GM21717 (cell line): Measurements from ENCODE around the gene SND1.

Source experiments
- ATAC-seq: cut with Tn5 transposase; IDR thresholded peaks from one replicate; pipeline ENCODE4 v1.9.1; 2021; ENCODE audit warnings: mild to moderate bottlenecking, moderate library complexity; ENCODE audit not compliant: unreplicated experiment

The SND1 gene

DNA sequence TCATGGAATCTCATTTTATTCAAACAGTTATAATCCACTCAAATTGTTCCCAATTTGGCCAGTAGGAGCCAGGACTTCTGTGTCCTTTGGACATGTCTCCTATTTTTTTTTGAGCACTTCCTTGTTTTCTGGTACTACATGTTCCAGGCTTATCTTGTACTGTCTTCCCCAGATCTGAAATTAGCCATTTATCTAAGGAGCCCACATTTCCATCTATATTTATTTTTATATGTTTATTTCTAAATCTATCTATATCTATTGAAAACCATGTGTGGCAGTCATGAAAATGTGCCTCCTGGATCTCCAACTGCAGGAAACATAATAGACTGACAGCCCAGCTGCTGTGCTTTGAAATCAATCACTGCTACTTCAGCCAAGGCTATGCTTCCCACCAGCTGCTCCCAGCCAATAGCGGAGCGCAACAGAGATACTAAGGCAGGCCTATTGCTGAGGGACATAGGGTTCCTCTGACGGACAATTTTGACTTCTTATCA, 232.1 kb downstream of the SND1 start:
- ATAC-seq, result no peak

DNA sequence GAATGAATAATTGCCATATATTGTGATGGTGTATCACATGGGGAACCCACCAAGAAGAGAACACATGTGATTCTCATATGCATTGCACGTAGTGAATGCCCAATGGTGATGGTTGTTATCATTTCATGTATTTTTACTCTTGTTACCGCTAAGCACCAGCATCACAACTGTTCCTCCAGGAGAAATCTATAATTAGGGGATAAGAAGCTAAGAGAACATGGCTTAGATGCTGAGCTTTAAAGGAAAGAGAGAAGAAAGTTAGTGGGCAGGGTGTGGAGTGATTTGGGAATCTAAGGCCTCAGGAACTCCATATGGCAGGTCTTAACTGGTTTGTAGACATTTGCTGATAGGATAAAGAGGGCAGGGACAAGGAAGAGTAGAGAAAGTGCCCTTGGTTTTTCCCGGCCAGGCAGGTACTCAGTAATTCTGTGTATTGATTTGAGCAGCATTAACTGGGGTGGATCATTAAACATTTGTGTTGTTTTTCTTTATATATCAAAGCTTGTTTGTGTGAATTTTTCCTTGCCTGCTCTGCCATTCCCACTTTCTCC, 233.3 kb downstream of the SND1 start:
- no peak for ATAC-seq

DNA sequence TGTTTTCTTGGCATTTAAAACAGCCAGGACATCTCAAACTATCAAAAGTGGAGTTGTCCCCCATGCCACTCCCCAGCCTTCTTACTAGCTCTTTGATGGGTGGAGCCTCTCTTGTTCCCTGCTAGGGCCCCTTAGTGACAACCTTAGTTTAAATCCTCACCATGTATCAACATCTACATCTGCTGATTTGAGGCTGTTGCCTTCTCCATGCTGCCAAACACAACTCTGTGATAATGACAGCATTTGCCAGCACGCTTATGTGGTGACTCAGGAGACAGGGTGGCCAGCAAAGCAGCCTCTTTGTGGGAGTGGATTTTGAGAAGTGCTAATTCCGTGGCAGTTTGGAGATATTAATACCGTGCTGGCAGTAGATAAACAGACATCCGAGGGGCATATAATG, 233.8 kb downstream of the SND1 start:
- ATAC-seq, result no peak

DNA sequence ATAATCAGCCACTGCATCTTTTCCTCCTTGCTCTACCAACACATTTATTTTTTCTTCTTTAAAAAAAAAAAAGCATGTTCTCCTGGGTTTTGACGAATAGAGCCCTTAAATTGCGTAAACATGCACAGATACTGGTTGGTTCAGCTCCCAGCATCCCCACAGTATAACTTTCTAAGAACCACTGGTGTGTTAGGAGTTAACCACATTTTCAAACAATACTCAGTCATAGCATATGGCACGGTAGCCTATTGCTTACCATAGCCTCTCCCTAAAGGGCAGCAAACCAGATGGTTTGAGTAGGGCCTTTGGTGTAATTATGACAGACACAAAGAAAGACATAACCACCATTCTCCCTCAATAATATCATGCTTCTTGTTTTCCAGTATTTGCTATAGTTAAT, 234.3 kb downstream of the SND1 start:
- ATAC-seq, result no peak

DNA sequence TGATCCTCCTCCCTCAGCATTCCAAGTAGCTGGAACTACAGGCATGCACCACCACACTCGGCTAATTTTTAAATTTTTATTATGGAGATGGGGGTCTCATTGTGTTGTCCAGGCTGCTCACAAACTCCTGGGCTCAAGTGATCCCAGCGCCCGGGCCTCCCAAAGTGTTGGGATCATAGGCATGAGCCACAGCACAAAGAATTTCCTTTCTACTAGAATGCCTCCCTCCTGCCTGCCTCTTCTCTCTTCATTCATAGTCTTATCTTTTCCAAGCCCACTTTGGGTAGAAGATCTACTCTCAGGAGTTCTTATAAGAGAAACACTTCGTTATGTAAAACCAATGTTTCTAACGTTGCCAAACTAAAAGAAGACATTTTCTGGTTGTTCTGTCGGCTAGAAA, 235.1 kb downstream of the SND1 start:
- ATAC-seq, result no peak

DNA sequence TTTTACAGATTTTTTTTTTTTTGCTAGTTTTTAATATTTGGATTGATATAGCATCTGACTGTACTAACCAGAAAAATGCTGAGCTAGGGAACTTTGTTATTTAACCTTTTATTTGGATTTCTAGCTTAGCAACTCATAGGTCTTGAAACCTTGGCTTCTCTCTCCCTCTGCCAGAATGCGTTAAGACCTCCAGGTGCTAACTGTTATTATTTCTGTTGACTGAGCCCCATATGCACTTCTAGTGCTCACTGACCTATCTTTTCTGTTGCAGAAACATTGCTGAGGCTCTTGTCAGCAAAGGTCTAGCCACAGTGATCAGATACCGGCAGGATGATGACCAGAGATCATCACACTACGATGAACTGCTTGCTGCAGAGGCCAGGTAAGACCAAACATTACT, 235.6 kb downstream of the SND1 start:
- no peak for ATAC-seq

DNA sequence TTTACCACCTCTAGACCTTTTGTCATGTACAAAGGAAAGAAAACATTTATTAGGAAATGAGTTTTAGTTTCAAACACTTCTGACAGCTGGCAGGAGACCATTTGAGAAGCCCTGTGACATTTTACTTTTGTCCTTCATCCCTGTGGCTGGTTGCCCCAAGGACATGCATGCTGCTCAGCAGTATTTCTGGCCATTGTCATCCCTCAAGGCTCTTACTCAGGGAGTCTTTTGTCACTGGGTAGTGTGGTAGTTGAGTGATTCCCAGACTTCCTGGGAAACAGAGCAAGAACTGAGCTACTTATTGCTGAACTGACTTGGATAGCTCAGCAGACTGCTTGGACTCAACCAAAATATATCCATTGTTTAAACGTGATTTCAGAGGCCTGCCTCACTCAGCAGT, 236.4 kb downstream of the SND1 start:
- no peak for ATAC-seq

DNA sequence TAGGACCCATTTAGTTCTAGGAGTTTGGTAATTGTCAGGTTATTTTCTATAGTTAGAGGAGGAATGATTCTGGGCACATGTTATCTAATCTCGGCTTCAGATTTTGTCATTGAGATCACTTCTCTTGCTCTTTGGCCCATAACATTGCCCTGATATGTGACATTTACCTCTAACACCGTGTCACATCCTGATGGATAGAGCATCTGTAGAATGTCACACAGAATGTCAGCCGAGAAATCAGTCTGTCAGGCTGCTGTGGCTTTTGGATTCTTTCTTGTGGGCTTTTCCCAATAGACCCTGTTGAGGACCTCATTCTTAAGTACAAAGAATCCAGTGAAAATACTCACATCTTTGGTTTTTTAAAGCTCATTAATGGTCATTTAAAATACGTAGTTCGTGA, 236.8 kb downstream of the SND1 start:
- no peak for ATAC-seq

DNA sequence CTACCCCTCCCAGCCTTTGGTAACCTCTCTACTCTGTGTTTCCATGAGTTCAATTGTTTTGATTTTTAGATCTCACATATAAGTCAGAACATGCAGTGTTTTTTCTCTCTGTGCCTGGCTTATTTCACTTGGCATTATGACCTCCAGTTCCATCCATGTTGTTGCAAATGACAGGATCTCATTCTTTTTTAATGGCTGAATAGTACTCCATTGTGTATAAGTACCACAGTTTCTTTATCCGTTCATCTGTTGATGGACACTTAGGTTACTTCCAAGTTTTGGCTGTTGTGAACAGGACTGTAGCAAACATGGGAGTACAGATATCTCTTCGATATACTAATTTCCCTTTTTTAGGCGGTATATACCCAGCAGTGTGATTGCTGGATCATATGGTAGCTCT, 237.7 kb downstream of the SND1 start:
- ATAC-seq, result no peak

DNA sequence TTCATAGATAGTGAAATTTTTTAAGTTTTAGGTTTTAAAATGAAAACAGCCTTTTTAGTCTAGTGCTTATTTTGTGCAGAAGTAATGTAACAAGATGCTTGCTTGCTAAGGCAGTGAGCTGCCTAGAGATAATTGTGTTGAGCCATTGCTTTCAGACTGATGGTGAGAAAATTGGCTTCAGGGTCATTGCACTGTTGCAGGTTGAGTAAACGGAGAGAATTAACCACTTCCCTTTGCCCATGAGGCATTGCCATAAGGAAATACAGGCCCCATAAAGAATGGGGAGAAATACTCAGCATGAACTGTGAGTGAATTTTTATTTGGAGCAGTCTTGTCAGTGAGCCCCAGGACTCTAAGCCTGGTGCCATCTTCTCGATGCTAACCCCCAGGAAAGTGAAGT, 238.7 kb downstream of the SND1 start:
- no peak for ATAC-seq

DNA sequence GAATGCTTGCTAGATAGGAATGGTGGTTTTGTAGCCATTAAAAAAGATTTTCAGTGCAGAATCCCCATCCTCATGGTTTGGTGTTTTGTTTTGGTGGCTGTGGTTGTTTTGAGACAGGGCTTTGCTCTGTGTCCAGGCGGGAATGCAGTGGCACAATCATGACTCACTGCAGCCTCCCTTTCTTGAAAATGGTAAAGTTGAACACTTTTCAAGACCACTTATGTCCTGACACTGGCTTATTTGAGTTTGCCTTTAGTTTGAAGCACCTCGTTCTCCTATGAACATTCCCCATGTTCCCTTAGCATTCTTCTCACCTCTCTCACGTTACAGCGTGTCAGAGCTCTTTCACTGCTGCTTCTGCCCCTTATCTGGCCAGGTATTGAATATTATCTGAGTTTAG, 239.2 kb downstream of the SND1 start:
- ATAC-seq, result no peak

DNA sequence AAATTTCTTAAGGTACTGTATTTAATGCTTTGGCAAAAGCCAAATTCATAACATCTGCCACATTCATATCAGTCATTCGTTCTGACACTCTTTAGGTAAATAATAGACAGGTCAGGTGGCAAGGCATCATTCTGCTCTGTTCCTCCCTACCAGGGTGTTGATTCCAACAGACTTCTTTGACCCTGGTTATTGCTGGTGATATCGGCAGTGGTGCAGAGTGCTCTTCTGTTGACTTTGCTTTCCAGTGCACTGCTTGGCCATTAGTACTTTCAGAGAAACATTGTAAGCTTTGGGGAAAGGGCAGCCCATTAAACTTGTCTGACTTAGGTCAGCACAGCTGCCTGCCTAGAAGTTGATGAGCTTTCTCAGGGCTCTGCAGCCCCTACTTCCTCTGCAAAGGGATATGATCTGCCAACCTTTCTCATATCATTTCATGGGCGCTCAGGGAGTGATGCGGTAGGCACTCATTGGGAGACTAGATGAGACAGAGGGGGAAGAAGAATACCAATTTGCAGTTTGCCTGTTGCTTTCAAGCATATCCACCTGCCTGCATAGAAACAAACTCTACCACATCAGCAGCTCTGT, 240.0 kb downstream of the SND1 start:
- no peak for ATAC-seq

DNA sequence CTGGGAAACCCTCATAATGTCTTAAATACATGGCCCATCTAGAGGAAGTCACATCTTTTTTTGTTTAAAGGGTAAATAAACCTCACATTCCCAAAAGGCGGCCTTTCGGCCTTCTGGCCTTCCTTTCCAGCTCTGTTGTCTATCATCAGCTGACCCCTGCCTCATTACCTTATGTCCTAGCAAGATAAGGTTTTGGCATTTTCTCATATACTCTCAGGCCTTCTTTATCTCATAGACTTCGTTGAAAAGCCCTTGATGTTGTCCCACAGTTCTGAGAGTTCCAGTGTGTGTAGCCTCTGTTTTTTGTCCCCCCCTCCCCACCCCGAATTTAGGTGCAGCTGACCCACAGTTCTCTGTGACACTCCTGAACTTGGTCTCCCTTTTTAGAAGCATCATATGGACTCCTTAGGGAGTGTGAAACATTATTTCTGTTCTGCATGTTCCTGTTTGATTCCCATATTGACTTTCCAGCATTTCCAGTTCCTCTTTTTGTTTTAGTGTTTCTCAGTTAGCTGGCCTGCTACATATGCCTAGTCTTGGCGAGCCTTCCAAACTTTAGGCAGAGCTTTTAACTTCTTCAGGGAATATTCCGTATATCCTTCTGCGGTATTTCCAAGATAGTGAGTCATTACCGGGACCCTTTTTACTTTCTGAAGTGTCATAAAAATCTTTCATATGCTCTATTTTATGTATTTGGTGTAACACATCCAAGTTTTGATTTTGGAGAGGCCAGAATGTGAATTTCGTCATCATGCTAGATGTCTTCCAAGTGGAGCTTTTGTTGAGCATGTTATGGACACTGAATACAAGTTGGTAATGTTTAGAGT, 240.7 kb downstream of the SND1 start:
- ATAC-seq, result no peak

DNA sequence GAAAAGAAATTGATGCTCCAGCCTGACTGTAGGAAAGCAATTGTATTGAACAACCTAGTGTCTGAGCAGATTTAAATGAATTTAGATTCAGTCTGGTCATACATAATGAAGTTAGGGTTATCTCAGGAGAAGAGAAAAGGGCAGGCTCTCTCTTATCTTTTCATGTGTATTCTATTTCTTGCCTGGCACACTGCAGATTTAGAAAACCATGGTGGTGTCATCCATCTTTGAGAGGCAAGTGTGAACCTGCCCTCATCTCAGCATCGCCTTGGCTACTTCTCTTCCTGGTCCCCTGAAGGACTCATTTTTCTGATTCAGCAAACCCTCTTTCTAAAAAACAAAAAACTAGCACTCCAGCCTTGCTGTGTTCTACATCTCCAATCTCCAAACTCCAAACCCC, 241.6 kb downstream of the SND1 start:
- no peak for ATAC-seq

DNA sequence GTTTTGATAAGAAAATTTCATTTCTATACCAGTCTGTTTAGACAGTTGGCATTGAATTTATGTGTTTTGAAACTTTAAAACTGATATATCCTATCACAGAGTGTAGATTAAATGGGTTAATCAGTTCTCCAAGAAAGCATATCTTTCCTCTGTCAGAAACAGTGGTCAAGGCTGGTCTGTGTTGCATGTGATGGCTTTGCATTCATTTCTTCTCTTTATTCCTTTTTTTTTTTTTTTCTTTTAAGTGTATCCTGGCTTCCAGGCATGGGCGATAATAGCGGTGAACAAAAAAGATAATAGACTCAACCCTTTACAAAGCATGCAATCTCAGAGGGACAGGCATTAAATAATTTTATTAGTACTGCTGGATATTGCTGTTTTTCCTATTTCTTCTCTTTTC, 242.6 kb downstream of the SND1 start:
- ATAC-seq, result no peak

DNA sequence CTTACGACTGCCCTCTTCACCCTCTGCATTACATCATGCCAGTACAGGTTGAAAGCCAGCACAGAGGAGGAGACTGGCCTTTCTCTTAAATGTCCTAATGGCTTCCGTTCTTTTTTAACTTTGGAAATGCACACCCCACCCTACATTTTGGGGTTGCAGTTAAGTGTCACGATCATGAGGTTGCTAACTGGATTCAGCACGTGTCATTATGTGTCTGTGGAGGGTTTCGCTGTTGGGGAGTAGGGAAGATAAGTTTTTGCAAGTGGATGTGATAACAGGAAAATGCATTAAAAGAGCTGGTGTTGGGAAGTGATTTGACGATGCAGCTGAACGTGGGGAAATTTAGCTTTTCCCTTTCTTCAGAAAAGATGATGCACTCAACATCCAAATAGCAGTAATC, 243.4 kb downstream of the SND1 start:
- no peak for ATAC-seq

DNA sequence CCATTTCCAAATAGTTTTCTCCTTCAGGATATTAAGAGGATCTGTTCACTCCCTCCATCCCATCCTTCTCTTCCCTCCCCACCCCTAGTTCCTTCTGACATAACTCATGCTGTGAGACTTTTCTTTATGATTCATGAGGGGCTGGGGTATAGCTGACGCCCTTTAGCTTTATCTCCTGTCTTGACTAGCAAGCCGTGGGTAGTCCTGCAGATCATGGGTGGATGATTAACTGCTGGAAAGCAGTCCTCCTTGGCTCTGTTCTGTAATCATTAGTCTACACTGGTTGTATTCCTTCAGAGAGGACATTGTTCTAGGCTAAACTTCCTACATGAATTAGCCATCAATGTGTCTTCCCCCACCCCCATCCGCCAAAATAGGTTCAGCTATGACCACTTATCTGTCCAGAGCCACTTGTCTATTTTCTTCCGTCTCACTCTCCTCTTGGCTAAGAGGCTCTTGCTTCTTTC, 243.9 kb downstream of the SND1 start:
- ATAC-seq, result no peak

DNA sequence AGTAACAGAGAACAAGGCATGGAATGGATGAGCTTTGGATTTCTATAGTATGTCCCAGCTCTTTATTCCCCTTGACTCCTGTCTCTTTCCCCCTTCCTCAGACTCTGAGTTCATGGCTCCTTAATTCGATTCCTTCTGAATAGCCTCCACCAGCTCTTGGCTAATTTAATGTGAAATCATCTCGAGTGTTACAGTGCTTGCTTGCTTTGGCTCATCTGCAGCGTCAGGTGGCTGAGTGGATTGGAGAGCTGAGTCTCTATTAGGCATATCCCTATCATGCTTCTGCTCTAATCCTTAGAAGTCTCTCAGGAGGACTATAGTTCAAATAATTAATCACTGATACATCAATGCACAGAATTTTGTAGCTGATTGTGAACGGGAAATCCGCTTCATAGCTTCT, 244.7 kb downstream of the SND1 start:
- no peak for ATAC-seq

DNA sequence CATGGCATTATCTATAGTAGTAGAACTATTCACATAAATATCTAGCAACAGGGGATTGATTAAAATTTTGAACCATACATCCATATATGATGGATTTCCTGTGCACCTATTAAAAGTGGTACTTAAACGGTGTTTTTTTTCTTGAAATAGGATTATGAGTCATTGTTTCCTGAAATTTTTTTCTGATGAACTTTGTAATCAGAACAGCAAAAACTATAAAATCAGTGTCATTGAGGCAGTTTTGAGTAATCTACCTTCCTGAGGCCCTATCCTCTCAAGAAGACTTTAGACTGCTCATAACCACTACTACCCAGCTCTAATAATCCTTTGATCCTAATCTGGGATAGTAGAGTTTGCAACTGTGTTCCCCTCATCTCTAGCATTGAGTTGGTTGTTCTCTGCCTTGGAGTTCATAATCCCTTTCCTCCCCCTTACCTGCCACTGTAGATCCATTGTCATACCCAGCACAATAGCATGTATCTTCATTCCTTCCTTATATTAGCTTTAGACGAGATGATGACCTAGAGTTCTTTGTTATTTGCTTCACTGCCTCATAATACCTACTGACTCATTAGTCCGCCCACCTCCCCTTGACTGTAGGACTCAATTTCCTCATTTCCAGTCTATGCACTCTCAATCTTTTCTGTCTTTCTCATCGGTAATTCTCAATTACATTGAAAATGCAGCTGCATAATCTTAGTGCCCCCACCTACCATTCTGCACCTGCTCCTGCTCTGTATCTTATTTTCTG, 245.9 kb downstream of the SND1 start:
- ATAC-seq, result no peak

DNA sequence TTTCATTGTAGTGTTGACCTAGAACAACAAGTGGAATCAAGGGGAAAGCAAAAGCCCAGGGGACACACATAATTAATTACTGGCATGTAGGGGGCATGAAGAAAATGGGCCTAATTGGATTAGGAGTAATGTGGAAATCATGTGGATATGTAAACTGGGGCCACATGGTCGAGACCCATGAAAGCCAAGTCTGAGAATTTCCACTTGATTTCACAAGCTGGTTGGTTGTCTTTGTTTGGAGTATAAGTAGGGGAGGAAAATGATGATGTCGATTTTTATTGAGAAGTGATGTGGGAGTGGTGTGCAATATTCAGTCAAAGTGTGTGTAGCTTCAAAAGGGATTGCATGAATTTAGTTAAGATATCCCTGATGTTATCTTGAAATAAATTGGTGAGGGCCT, 247.4 kb downstream of the SND1 start:
- no peak for ATAC-seq

DNA sequence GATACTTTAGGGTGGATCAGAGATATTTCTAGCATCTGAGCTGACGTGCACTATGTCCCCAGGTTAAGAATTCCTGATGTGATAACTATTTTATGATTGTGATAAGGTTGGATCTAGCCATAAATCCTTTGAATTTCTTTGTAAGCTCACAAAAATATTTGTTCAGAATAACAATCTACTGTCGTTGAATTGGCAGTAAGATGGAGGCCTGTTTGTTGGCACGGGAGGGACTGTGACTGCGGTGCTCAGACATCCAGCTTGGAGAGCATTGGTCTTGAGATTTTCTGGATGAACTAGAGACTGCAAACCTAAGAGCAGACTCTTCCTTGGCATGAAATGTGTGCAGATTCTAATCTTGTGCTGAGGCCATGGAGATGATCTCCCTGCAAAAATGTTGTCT, 248.1 kb downstream of the SND1 start:
- no peak for ATAC-seq
